Stomach smooth muscle (tissue), 2 donors: ENCODE results near the gene AKR1C1.
"Not testable (repeated sequence)": the region's sequence is repeated elsewhere in the genome, so short reads cannot be mapped to it uniquely, and the experiment has no call there.

Experiments used
- H3K27ac ChIP-seq: one replicate; pipeline ENCODE4 v1.7.0; 2013; ENCODE audit warnings: mild to moderate bottlenecking, low read length, inconsistent platforms
- H3K27me3 ChIP-seq, 2 donors: one replicate each; pipeline ENCODE4 v1.7.0; 2013; ENCODE audit warnings: low read length in 2 of 2; ENCODE audit not compliant: insufficient read depth in 2 of 2, control insufficient read depth in 1 of 2
- H3K36me3 ChIP-seq, 2 donors: one replicate each; pipeline ENCODE4 v1.7.0; 2013; ENCODE audit warnings: low read length in 2 of 2; ENCODE audit not compliant: control insufficient read depth in 2 of 2, insufficient read depth in 2 of 2
- H3K4me1 ChIP-seq: one replicate; pipeline ENCODE4 v1.7.0; 2013; ENCODE audit warnings: low read length; ENCODE audit not compliant: control insufficient read depth, insufficient read depth
- H3K4me3 ChIP-seq, 2 donors: one replicate each; pipeline ENCODE4 v1.7.0; 2013; ENCODE audit warnings: low read length in 2 of 2
- H3K9ac ChIP-seq, 2 donors: one replicate each; pipeline ENCODE4 v1.7.0; 2013; ENCODE audit warnings: low read length in 2 of 2, mild to moderate bottlenecking in 1 of 2
- H3K9me3 ChIP-seq, 2 donors: one replicate each; pipeline ENCODE4 v1.7.0; 2013; ENCODE audit warnings: low read length in 2 of 2; ENCODE audit not compliant: control insufficient read depth in 2 of 2
- donor health status: healthy.
- donor health status: Pancreatic carcinoma.

AKR1C1 gene

GRCh38 chr10:4984971-4985594, 21.9 kb downstream of the AKR1C1 start:
- Histone ChIP-seq H3K27me3 (no peaks in the 10 kb centered on the region), H3K4me1 (peaks cover 23% of the 10 kb centered on the region), H3K4me3 (no peak overlapping the region), H3K9me3 (no peaks in the 10 kb centered on the region), H3K9ac (no peak overlapping the region), H3K27ac (no peak overlapping the region), H3K36me3 (peaks cover 0 to 2% of the 10 kb centered on the region in 2 donors)

- H3K27ac ChIP-seq, H3K9me3 ChIP-seq, H3K9ac ChIP-seq, H3K27me3 ChIP-seq, H3K4me3 ChIP-seq, H3K36me3 ChIP-seq: not testable (repeated sequence)
- peaks cover 14% of the 10 kb centered on the region for H3K4me1 ChIP-seq
These were observed 24.9 kb downstream of the AKR1C1 start for GRCh38 chr10:4988000-4988641.

- Histone ChIP-seq H3K9ac (no peak overlapping the region), H3K9me3 (no peaks in the 10 kb centered on the region), H3K36me3 (peaks cover 0 to 3% of the 10 kb centered on the region in 2 donors)
These were observed 27.0 kb downstream of the AKR1C1 start for GRCh38 chr10:4990217-4990616.

GRCh38 chr10:4991463-4991862, 28.2 kb downstream of the AKR1C1 start:
- not testable (repeated sequence) for H3K36me3 ChIP-seq, H3K9ac ChIP-seq

More at GRCh38 chr10:4990217-4990616, 27.0 kb downstream of the AKR1C1 start:
- H3K4me1 ChIP-seq, result peaks cover 3% of the 10 kb centered on the region
- H3K27me3 ChIP-seq, result no peaks in the 10 kb centered on the region
- no peak overlapping the region for H3K4me3 ChIP-seq
- H3K27ac ChIP-seq, result no peak overlapping the region

GRCh38 chr10:4992564-4992963, 29.3 kb downstream of the AKR1C1 start:
- not testable (repeated sequence) for H3K27me3 ChIP-seq, H3K4me3 ChIP-seq, H3K4me1 ChIP-seq, H3K9ac ChIP-seq, H3K27ac ChIP-seq, H3K36me3 ChIP-seq, H3K9me3 ChIP-seq

More at GRCh38 chr10:4991463-4991862, 28.2 kb downstream of the AKR1C1 start:
- H3K4me1 ChIP-seq, H3K9me3 ChIP-seq, H3K27me3 ChIP-seq, H3K4me3 ChIP-seq, H3K27ac ChIP-seq: not testable (repeated sequence)

- not testable (repeated sequence) for H3K4me1 ChIP-seq, H3K36me3 ChIP-seq, H3K9me3 ChIP-seq, H3K27ac ChIP-seq, H3K4me3 ChIP-seq, H3K9ac ChIP-seq, H3K27me3 ChIP-seq
These were observed 31.0 kb downstream of the AKR1C1 start for GRCh38 chr10:4994260-4994659.

- Histone ChIP-seq H3K4me1 (no peaks in the 10 kb centered on the region), H3K27ac (no peak overlapping the region), H3K9me3 (no peaks in the 10 kb centered on the region), H3K36me3 (peaks cover 0 to 2% of the 10 kb centered on the region in 2 donors), H3K9ac (no peak overlapping the region), H3K27me3 (no peaks in the 10 kb centered on the region), H3K4me3 (no peak overlapping the region)
These were observed 35.5 kb downstream of the AKR1C1 start for GRCh38 chr10:4998671-4999070.

GRCh38 chr10:5002013-5002727, 39.0 kb downstream of the AKR1C1 start:
- Histone ChIP-seq H3K27me3 (no peaks in the 10 kb centered on the region), H3K4me3 (no peak overlapping the region), H3K9ac (no peak overlapping the region), H3K27ac (no peak overlapping the region), H3K9me3 (no peaks in the 10 kb centered on the region), H3K36me3 (peaks cover 0 to 2% of the 10 kb centered on the region in 2 donors), H3K4me1 (no peaks in the 10 kb centered on the region)

- H3K4me1 ChIP-seq, H3K36me3 ChIP-seq, H3K27ac ChIP-seq, H3K9me3 ChIP-seq, H3K9ac ChIP-seq, H3K27me3 ChIP-seq: not testable (repeated sequence)
- peak within 1 kb of the TSS in 1 of 2 donors; percentile 44 for H3K4me3 ChIP-seq
These were observed 40.2 kb downstream of the AKR1C1 start, which contains the start of gene AKR1C2 for GRCh38 chr10:5003127-5004029. TSS of gene AKR1C2 (minus strand) at chr10:5003857. CDS start at chr10:5003835, 22 bp downstream.

GRCh38 chr10:5004030-5004385, 40.8 kb downstream of the AKR1C1 start:
- H3K9ac ChIP-seq, H3K36me3 ChIP-seq, H3K9me3 ChIP-seq, H3K27ac ChIP-seq, H3K4me3 ChIP-seq, H3K4me1 ChIP-seq, H3K27me3 ChIP-seq: not testable (repeated sequence)
